ENCODE measurements around the gene GLYR1.
"Not testable (repeated sequence)": the region's sequence is repeated elsewhere in the genome, so short reads cannot be mapped to it uniquely, and the experiment has no call there.

Gene GLYR1

GRCh38 chr16:4846901-4847773 lies at the start of gene GLYR1, which contains the start of gene UBN1:
GLYR1 (minus strand) TSS chr16:4847288; CDS start chr16:4847265, 23 bp downstream.
UBN1 (plus strand) TSS chr16:4847481; CDS start chr16:4852918, 5,437 bp downstream.
- peak; percentile 98 to 99 for DNase-seq

GRCh38 chr16:4896761-4897160 lies 49.7 kb upstream of the GLYR1 start:
- DNase-seq: not testable (repeated sequence)

- DNase-seq: no peak
Observed at GRCh38 chr16:4895366-4895765, 48.3 kb upstream of the GLYR1 start.

GRCh38 chr16:4894276-4895150 lies 47.4 kb upstream of the GLYR1 start:
- DNase-seq: no peak

GRCh38 chr16:4893103-4893862 lies 46.2 kb upstream of the GLYR1 start:
- no peak for DNase-seq

- DNase-seq: no peak
Observed at GRCh38 chr16:4892361-4893102, 45.4 kb upstream of the GLYR1 start.

GRCh38 chr16:4891886-4892216 lies 44.8 kb upstream of the GLYR1 start:
- no peak for DNase-seq

- no peak for DNase-seq
Observed at GRCh38 chr16:4891097-4891885, 44.2 kb upstream of the GLYR1 start.

- no peak for DNase-seq
Observed at GRCh38 chr16:4890686-4891085, 43.6 kb upstream of the GLYR1 start.

- DNase-seq: no peak
Observed at GRCh38 chr16:4890026-4890425, 42.9 kb upstream of the GLYR1 start.

GRCh38 chr16:4888428-4889135 lies 41.5 kb upstream of the GLYR1 start:
- DNase-seq: no peak

- DNase-seq: no peak
Observed at GRCh38 chr16:4886151-4886550, 39.1 kb upstream of the GLYR1 start.

GRCh38 chr16:4884972-4885874 lies 38.1 kb upstream of the GLYR1 start:
- DNase-seq: no peak

GRCh38 chr16:4884209-4884608 lies 37.1 kb upstream of the GLYR1 start:
- DNase-seq: no peak

- DNase-seq: no peak
Observed at GRCh38 chr16:4883501-4883900, 36.4 kb upstream of the GLYR1 start.

- no peak for DNase-seq
Observed at GRCh38 chr16:4882633-4883285, 35.7 kb upstream of the GLYR1 start.

- DNase-seq: no peak
Observed at GRCh38 chr16:4882000-4882632, 35.0 kb upstream of the GLYR1 start.

GRCh38 chr16:4880006-4880580 lies 33.0 kb upstream of the GLYR1 start:
- DNase-seq: no peak

Data from inflammatory macrophage treated with lipopolysaccharide for 1 hour (primary cell).